Keratinocyte (primary cell): ENCODE data around the gene APBB2. TPM values are rescaled to one million over a fixed set of nuclear protein-coding genes. Genes with fewer than 3 reads are reported as not detected.

Experiments used
- DNase-seq: peaks from one replicate; pipeline ENCODE4 v3.0.0-alpha.2; 2011; ENCODE audit warnings: low read depth, missing footprints, low spot score
- FAIRE-seq: peaks from 2 replicates; lab custom pipeline; 2011; peaks lifted over from hg19 to GRCh38; lab: Jason Lieb, UNC
- H2AFZ ChIP-seq: 2 replicates; pipeline ENCODE4 v1.6.0; 2012; ENCODE audit warnings: low read length, control low read depth, inconsistent platforms; ENCODE audit not compliant: control insufficient read depth
- H3K27ac ChIP-seq: 2 replicates; pipeline ENCODE4 v1.5.1; 2011; ENCODE audit warnings: low read length; ENCODE audit not compliant: control insufficient read depth, insufficient read depth
- H3K27me3 ChIP-seq: 3 replicates; pipeline ENCODE4 v1.6.0; 2011; ENCODE audit warnings: low read length; ENCODE audit not compliant: control insufficient read depth, insufficient read depth; ENCODE audit errors: extremely low read depth
- H3K36me3 ChIP-seq, 2 experiments: 2 replicates in 1 of 2; 3 replicates in 1 of 2; pipeline ENCODE4 v1.5.1; 2011; ENCODE audit warnings: low read length in 2 of 2, mild to moderate bottlenecking in 1 of 2; ENCODE audit not compliant: control insufficient read depth in 2 of 2, insufficient read depth in 2 of 2; ENCODE audit errors: extremely low read depth in 1 of 2
- H3K4me1 ChIP-seq: 3 replicates; pipeline ENCODE4 v1.5.1; 2011; ENCODE audit warnings: low read length; ENCODE audit not compliant: control insufficient read depth, insufficient read depth; ENCODE audit errors: extremely low read depth
- H3K4me2 ChIP-seq: 3 replicates; pipeline ENCODE4 v1.6.0; 2011; ENCODE audit warnings: low read depth, low read length; ENCODE audit not compliant: control insufficient read depth, insufficient read depth; ENCODE audit errors: extremely low read depth
- H3K4me3 ChIP-seq, 3 experiments: fragments of 200-600 bp in 1 of 3; sonication (generic) in 1 of 3; 2 replicates in 2 of 3; 3 replicates in 1 of 3; pipeline ENCODE4 v1.5.1; 2011 to 2016; ENCODE audit warnings: low read length in 3 of 3, mild to moderate bottlenecking in 3 of 3, control low read depth in 2 of 3, inconsistent platforms in 1 of 3, low read depth in 1 of 3, mixed read lengths in 1 of 3, mixed run types in 1 of 3, moderate library complexity in 1 of 3; ENCODE audit not compliant: control insufficient read depth in 2 of 3, insufficient read depth in 2 of 3; ENCODE audit errors: extremely low read depth in 1 of 3
- H3K79me2 ChIP-seq: 2 replicates; pipeline ENCODE4 v1.6.0; 2012; ENCODE audit warnings: low read length; ENCODE audit not compliant: control insufficient read depth, insufficient read depth
- H3K9ac ChIP-seq: 3 replicates; pipeline ENCODE4 v1.6.0; 2011; ENCODE audit warnings: low read length; ENCODE audit not compliant: control insufficient read depth, insufficient read depth; ENCODE audit errors: extremely low read depth
- H3K9me1 ChIP-seq: 3 replicates; pipeline ENCODE4 v1.6.0; 2011; ENCODE audit warnings: low read length; ENCODE audit not compliant: control insufficient read depth, insufficient read depth; ENCODE audit errors: extremely low read depth
- H3K9me3 ChIP-seq: 2 replicates; pipeline ENCODE4 v1.5.1; 2012; ENCODE audit warnings: low read depth, low read length; ENCODE audit not compliant: control insufficient read depth
- H4K20me1 ChIP-seq: 3 replicates; pipeline ENCODE4 v1.6.0; 2011; ENCODE audit warnings: low read length; ENCODE audit not compliant: control insufficient read depth, insufficient read depth; ENCODE audit errors: extremely low read depth
- EZH2 ChIP-seq: IDR thresholded peaks from one replicate; pipeline ENCODE4 v1.6.1; 2012; ENCODE audit warnings: inconsistent platforms, mild to moderate bottlenecking, low read length, moderate library complexity
- dilution Hi-C: fragments of 300-500 bp; cut with MboI; formaldehyde crosslinking; loops from one replicate; pipeline ENCODE4 v1.7.0; 2020; ENCODE audit warnings: low sequenced_read_pairs; ENCODE audit not compliant: extremely low pct_ligation_motif_present
- polyA plus RNA-seq, 5 experiments: library from polyadenylated mRNA; depleted of rRNA in 3 of 5; stranded (reverse) in 3 of 5; stranded (forward) in 1 of 5; unstranded in 1 of 5; fragments of >200 nt; gene quantifications; 1 replicate in 1 of 5; 2 replicates in 3 of 5; 3 replicates in 1 of 5; pipeline versions ENCODE4 v1.2.1 to v1.2.3, GENCODE V29; 2011 to 2012; ENCODE audit warnings: missing spikeins in 2 of 5, low read depth in 1 of 5, low replicate concordance in 1 of 5
- TF ChIP-seq, protein P1 (sequence below), 3 experiments: IDR thresholded peaks in 1 of 3; conservative IDR thresholded peaks in 1 of 3; optimal IDR thresholded peaks in 1 of 3; 2 replicates in 2 of 3; 3 replicates in 1 of 3; pipeline versions ENCODE3 to v1.5.1; 2011; ENCODE audit warnings: low read length in 3 of 3, mild to moderate bottlenecking in 3 of 3, moderate library complexity in 2 of 3, control low read depth in 1 of 3, inconsistent platforms in 1 of 3; ENCODE audit not compliant: insufficient read depth in 2 of 3; ENCODE audit errors: extremely low read depth in 1 of 3

APBB2 gene
- polyA plus RNA-seq, 1 donor (not counting 4 experiments of a cell fraction or from before 2014, with no cell fraction given): 57.3 TPM

DNA sequence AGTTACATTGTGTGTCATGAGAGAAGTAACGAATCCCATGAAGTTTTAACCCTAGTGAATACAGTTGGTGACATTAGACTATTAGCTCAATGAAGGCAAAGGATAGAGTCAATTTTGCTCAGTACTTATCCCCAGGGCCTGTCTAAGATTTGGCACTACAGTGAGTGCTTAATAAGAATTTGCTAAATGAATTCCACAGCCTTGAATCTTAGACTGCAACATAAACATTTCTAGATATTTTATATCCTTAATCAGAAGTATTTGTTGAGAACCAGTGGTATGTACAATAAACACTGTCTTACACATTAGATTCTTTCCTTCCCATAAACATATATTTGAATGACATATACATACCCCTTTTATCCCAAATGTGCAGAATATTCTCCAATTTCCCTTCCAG is 241.6 kb downstream of the APBB2 start:
- FAIRE-seq: no peak

DNA sequence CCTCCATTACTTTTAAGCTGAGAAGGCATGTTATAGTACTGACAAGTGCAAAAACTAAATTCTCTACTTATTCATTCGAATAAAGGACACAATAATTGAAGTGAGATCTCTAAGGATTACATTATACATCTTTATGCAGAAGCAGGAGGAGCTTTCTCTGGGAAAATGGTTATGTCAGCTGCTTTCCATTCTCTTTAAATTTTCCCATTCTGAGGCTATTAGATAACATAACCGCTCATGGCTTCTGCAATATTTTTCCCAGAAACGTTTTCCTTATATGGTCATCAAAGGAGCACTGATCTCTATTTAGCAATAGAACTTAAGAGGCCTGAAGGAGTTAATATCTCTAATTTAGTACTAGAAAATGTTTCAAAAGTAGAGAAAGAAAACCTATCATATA is 243.0 kb downstream of the APBB2 start:
- FAIRE-seq: no peak
- dilution Hi-C loops: no loop called here

More for the DNA sequence above, 241.6 kb downstream of the APBB2 start:
- H3K9me3 ChIP-seq: no peaks in the 10 kb centered on the region
- H3K4me3 ChIP-seq: no peak overlapping the region
- H3K27me3 ChIP-seq: no peaks in the 10 kb centered on the region
- no peak overlapping the region for H3K27ac ChIP-seq
- no peak overlapping the region for H3K9ac ChIP-seq
- no peaks in the 10 kb centered on the region for H3K4me1 ChIP-seq
- no peaks in the 10 kb centered on the region for H3K79me2 ChIP-seq
- H3K36me3 ChIP-seq: peaks cover 0 to 5% of the 10 kb centered on the region in 2 experiments
- H3K4me2 ChIP-seq: no peak overlapping the region
- no peak overlapping the region for H2AFZ ChIP-seq
- no peak for DNase-seq
- H4K20me1 ChIP-seq: no peaks in the 10 kb centered on the region
- TF ChIP-seq EZH2: no peak
- TF ChIP-seq, protein P1, sequence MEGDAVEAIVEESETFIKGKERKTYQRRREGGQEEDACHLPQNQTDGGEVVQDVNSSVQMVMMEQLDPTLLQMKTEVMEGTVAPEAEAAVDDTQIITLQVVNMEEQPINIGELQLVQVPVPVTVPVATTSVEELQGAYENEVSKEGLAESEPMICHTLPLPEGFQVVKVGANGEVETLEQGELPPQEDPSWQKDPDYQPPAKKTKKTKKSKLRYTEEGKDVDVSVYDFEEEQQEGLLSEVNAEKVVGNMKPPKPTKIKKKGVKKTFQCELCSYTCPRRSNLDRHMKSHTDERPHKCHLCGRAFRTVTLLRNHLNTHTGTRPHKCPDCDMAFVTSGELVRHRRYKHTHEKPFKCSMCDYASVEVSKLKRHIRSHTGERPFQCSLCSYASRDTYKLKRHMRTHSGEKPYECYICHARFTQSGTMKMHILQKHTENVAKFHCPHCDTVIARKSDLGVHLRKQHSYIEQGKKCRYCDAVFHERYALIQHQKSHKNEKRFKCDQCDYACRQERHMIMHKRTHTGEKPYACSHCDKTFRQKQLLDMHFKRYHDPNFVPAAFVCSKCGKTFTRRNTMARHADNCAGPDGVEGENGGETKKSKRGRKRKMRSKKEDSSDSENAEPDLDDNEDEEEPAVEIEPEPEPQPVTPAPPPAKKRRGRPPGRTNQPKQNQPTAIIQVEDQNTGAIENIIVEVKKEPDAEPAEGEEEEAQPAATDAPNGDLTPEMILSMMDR (optimal IDR thresholded peaks at IDR 0.05 in 1 of 3, IDR thresholded peaks at IDR 0.05 in 1 of 3, conservative IDR thresholded peaks at IDR 0.05 in 1 of 3; ENCODE audit: extremely low read depth in 1 of 3, insufficient read depth in 2 of 3, low read length in 3 of 3): no peak
- dilution Hi-C loops: no loop called here
- no peaks in the 10 kb centered on the region for H3K9me1 ChIP-seq

More for the DNA sequence above, 243.0 kb downstream of the APBB2 start:
- Histone ChIP-seq H3K4me1 (no peaks in the 10 kb centered on the region), H3K9me1 (no peaks in the 10 kb centered on the region), H3K9ac (no peak overlapping the region), H2AFZ (no peak overlapping the region), H3K9me3 (no peaks in the 10 kb centered on the region), H3K27me3 (no peaks in the 10 kb centered on the region), H4K20me1 (no peaks in the 10 kb centered on the region), H3K79me2 (no peaks in the 10 kb centered on the region), H3K4me2 (no peak overlapping the region), H3K4me3 (no peak overlapping the region), H3K27ac (no peak overlapping the region), H3K36me3 (peaks cover 5% of the 10 kb centered on the region in 2 experiments)
- TF ChIP-seq EZH2: no peak
- TF ChIP-seq, protein P1 (optimal IDR thresholded peaks at IDR 0.05 in 1 of 3, IDR thresholded peaks at IDR 0.05 in 1 of 3, conservative IDR thresholded peaks at IDR 0.05 in 1 of 3; ENCODE audit: extremely low read depth in 1 of 3, insufficient read depth in 2 of 3, low read length in 3 of 3): no peak
- DNase-seq: no peak
